ENCODE measurements around the gene COL4A2.

GRCh38 chr13:110353339-110353977, 46.4 kb downstream of the COL4A2 start:
- TF ChIP-seq CTCF (conservative IDR thresholded peaks at IDR 0.05; ENCODE audit: low read length), result no peak
- TF ChIP-seq EZH2phosphoT487 (IDR thresholded peaks at IDR 0.05; ENCODE audit: borderline replicate concordance), result no peak
